PC-3 (cell line): ENCODE results near the gene CAPN10. TPM values are rescaled to one million over a fixed set of nuclear protein-coding genes. Genes with fewer than 3 reads are reported as not detected.

ENCODE experiments used
- ATAC-seq: fragments of 200-7000 bp; cut with Tn5 transposase; 2 replicates; pipeline ENCODE4 v1.9.1; 2020; ENCODE audit warnings: mild to moderate bottlenecking, moderate library complexity
- BruUV-seq: library from RNA; stranded (reverse); fragments of 400-500 nt; replicated peaks from 2 replicates; lab custom pipeline; 2021; lab: Mats Ljungman, UMichigan
- CTCF ChIA-PET: fragments of 300-600 bp; sonication (Branson Sonifier 250); formaldehyde crosslinking; loops from one replicate; lab custom pipeline; 2022; ENCODE audit warnings: antibody characterized with exemption; lab: Charles Lee
- POLR2A ChIA-PET: fragments of 300-600 bp; sonication (Branson Sonifier 250); formaldehyde crosslinking; loops from one replicate; lab custom pipeline; 2022; ENCODE audit warnings: antibody characterized with exemption; ENCODE audit not compliant: unreplicated experiment; lab: Charles Lee
- DNase-seq: peaks from one replicate; pipeline ENCODE4 v3.0.0-alpha.2; 2015
- H2AFZ ChIP-seq: fragments of 300-600 bp; sonication (generic); 2 replicates; pipeline ENCODE4 v1.6.0; 2016; ENCODE audit warnings: antibody characterized with exemption, low read length
- H3F3A ChIP-seq: fragments of 300-600 bp; sonication (generic); one replicate; pipeline ENCODE4 v1.6.0; 2017; ENCODE audit warnings: antibody characterized with exemption, low read length, control low read depth, mild to moderate bottlenecking; ENCODE audit not compliant: unreplicated experiment
- H3K27ac ChIP-seq: fragments of 300-600 bp; sonication (generic); 2 replicates; pipeline ENCODE4 v1.5.1; 2016; ENCODE audit warnings: mild to moderate bottlenecking, low read length
- H3K27me3 ChIP-seq: fragments of 300-600 bp; sonication (generic); 2 replicates; pipeline ENCODE4 v1.6.1; 2016; ENCODE audit warnings: low read length, mixed read lengths
- H3K36me3 ChIP-seq: fragments of 300-600 bp; sonication (generic); 2 replicates; pipeline ENCODE4 v1.6.1; 2016; ENCODE audit warnings: low read depth, mixed run types, low read length, mixed read lengths
- H3K4me1 ChIP-seq: fragments of 300-600 bp; sonication (generic); 2 replicates; pipeline ENCODE4 v1.5.1; 2016; ENCODE audit warnings: low read length; ENCODE audit not compliant: insufficient read depth
- H3K4me2 ChIP-seq: fragments of 300-600 bp; sonication (generic); 2 replicates; pipeline ENCODE4 v1.6.0; 2016; ENCODE audit warnings: low read length
- H3K4me3 ChIP-seq: fragments of 300-600 bp; sonication (generic); 2 replicates; pipeline ENCODE4 v1.5.1; 2016; ENCODE audit warnings: mild to moderate bottlenecking, low read length, mixed read lengths
- H3K79me2 ChIP-seq: fragments of 300-600 bp; sonication (generic); 2 replicates; pipeline ENCODE4 v1.6.1; 2017; ENCODE audit warnings: low read length, mixed read lengths
- H3K9ac ChIP-seq: fragments of 300-600 bp; sonication (generic); 2 replicates; pipeline ENCODE4 v1.6.0; 2016; ENCODE audit warnings: mild to moderate bottlenecking, low read length
- H3K9me2 ChIP-seq: fragments of 300-600 bp; sonication (generic); replicated peaks from 2 replicates; pipeline ENCODE4 v1.6.1; 2016; ENCODE audit warnings: mixed run types, low read length, mixed read lengths
- H3K9me3 ChIP-seq: fragments of 300-600 bp; sonication (generic); 2 replicates; pipeline ENCODE4 v1.6.1; 2016; ENCODE audit warnings: low read length, mixed read lengths
- H4K20me1 ChIP-seq: fragments of 300-600 bp; sonication (generic); 2 replicates; pipeline ENCODE4 v1.6.1; 2016; ENCODE audit warnings: low read length, mixed read lengths
- EZH2 ChIP-seq: fragments of 300-600 bp; sonication (generic); IDR thresholded peaks from one replicate; pipeline ENCODE4 v1.6.1; 2017; ENCODE audit warnings: antibody characterized with exemption, mild to moderate bottlenecking, low read length; ENCODE audit not compliant: unreplicated experiment
- EZH2phosphoT487 ChIP-seq: fragments of 300-600 bp; sonication (generic); IDR thresholded peaks from 2 replicates; pipeline ENCODE4 v1.6.1; 2018; ENCODE audit warnings: mild to moderate bottlenecking, antibody characterized with exemption, low read length, borderline replicate concordance
- intact Hi-C: fragments of 100-400 bp; cut with micrococcal nuclease; formaldehyde crosslinking; loops from 2 replicates; pipeline ENCODE4 v1.9.0; 2023
- total RNA-seq: library from RNA; depleted of rRNA; stranded (reverse); fragments of >200 nt; gene quantifications from 2 replicates; pipeline ENCODE4 v1.2.3, GENCODE V29; 2014
- TF ChIP-seq, protein P1 (sequence below): fragments of 300-600 bp; sonication (generic); conservative IDR thresholded peaks from 2 replicates; pipeline ENCODE4 v1.5.1; 2017; ENCODE audit warnings: antibody characterized with exemption, low read depth, mild to moderate bottlenecking, low read length

CAPN10 gene
- total RNA-seq, 1 experiment from 2014 or later: 32.2 TPM

DNA sequence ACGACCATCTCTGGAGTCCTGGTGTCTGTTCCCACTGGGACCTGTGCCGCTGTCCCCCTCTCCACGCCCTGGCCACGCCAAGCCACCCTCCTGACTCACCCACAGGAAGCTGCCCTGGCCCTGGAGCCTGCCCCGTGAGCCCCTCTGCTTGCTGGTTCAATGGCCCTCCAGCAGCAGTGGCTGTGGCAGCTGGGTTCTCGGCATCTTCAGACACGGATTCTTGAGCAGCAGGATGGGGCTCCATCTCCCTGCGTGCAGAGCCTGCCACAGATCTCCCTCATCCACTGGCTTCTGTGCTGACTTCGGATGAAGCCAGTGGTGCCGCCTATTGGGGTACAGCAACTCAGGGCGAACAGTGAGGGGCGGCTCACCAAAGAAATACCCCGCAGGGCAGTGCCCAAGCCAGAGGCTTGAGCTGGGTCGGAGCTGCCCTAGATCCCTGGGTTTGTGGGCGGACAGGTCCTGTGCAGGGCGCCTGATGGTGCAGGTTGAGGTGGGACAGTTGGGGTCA lies 14.0 kb downstream of the CAPN10 start:
- no peak for TF ChIP-seq EZH2
- TF ChIP-seq, protein P1, sequence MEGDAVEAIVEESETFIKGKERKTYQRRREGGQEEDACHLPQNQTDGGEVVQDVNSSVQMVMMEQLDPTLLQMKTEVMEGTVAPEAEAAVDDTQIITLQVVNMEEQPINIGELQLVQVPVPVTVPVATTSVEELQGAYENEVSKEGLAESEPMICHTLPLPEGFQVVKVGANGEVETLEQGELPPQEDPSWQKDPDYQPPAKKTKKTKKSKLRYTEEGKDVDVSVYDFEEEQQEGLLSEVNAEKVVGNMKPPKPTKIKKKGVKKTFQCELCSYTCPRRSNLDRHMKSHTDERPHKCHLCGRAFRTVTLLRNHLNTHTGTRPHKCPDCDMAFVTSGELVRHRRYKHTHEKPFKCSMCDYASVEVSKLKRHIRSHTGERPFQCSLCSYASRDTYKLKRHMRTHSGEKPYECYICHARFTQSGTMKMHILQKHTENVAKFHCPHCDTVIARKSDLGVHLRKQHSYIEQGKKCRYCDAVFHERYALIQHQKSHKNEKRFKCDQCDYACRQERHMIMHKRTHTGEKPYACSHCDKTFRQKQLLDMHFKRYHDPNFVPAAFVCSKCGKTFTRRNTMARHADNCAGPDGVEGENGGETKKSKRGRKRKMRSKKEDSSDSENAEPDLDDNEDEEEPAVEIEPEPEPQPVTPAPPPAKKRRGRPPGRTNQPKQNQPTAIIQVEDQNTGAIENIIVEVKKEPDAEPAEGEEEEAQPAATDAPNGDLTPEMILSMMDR: no peak
- TF ChIP-seq EZH2phosphoT487: no peak
- H3F3A ChIP-seq: no peaks in the 10 kb centered on the region
- H3K27me3 ChIP-seq: no peaks in the 10 kb centered on the region
- ChIA-PET POLR2A (no interaction called here), CTCF (no interaction called here)
- no peak overlapping the region for H3K4me2 ChIP-seq
- BruUV-seq: no TSS peak
- H3K9me2 ChIP-seq: no peaks in the 10 kb centered on the region
- no peak overlapping the region for H3K9ac ChIP-seq
- H3K4me1 ChIP-seq: no peaks in the 10 kb centered on the region
- no peak overlapping the region for H3K4me3 ChIP-seq
- intact Hi-C loops: no loop called here
- H3K9me3 ChIP-seq: no peaks in the 10 kb centered on the region
- H3K27ac ChIP-seq: no peak overlapping the region
- H2AFZ ChIP-seq: no peak overlapping the region
- ATAC-seq: no peak
- H3K36me3 ChIP-seq: no peaks in the 10 kb centered on the region
- H4K20me1 ChIP-seq: no peaks in the 10 kb centered on the region
- no peaks in the 10 kb centered on the region for H3K79me2 ChIP-seq
- DNase-seq: no peak

DNA sequence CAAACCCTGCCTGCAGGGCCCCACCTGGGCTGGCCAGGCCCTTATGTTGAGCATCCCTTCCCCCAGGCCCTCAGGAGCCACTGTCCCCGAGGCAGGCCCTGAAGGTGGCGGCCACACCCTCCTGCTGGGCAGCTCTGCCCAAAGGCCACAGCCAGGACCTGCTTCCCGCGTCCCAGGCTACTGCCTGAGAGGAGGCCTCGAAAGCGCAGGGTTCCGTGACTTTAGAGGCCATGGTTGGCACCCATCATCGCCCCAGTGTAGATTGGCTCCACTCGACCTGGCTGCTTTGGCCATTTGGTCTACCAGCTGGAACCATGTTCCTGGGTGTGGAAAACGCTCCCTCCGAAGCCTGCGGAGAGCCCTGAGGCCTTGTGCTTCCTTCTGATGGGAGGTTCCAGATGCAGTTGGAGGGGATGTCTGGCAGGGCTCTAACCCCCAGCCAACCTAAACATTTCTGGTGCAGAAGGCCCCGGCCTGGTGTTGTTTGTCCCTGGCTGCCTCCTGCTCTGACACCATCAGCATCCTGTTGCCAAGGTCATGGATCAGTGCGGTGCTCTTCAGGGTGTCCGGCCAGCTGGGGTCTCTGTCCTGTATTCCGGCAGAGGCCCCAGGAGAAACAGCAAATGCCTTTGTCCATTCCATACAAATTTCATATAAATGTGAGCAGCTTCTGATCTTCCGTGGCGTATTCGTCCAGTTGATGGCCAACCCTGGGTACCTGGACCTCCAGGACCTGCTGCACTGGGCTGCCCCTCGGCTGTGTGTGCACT lies 14.7 kb downstream of the CAPN10 start:
- Histone ChIP-seq H3K27me3 (no peaks in the 10 kb centered on the region), H3K9ac (no peak overlapping the region), H3K4me2 (no peak overlapping the region), H3K4me1 (no peaks in the 10 kb centered on the region), H3K36me3 (no peaks in the 10 kb centered on the region), H3K4me3 (no peak overlapping the region), H3K9me2 (no peaks in the 10 kb centered on the region), H4K20me1 (no peaks in the 10 kb centered on the region), H3F3A (no peaks in the 10 kb centered on the region), H3K9me3 (no peaks in the 10 kb centered on the region), H3K27ac (no peak overlapping the region), H2AFZ (no peak overlapping the region), H3K79me2 (no peaks in the 10 kb centered on the region)
- POLR2A ChIA-PET: no interaction called here
- TF ChIP-seq EZH2 (no peak), EZH2phosphoT487 (no peak)
- CTCF ChIA-PET: no interaction called here
- BruUV-seq: no TSS peak
- ATAC-seq (no peak), DNase-seq (no peak)
- intact Hi-C loops: no loop called here

DNA sequence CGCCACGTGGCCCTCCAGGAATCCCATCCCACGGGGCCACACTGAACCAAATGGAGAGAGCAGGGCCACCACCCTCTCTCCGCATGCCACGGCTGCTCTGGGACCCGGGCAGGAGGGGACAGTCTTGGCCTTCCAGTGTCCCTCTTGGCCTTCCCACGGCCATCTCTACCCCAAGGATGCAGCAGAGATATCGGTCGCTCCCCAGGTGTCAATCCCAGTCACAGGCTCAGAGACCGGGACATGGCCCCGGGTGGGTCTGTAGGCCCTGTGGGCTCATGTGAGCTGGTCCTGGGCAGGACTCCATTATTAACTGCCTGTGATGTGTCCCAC lies 15.3 kb downstream of the CAPN10 start:
- ATAC-seq (no peak), DNase-seq (no peak)
- Histone ChIP-seq H3F3A (no peaks in the 10 kb centered on the region), H3K4me2 (no peak overlapping the region), H3K9me2 (no peaks in the 10 kb centered on the region), H3K36me3 (no peaks in the 10 kb centered on the region), H3K9ac (no peak overlapping the region), H3K27me3 (no peaks in the 10 kb centered on the region), H3K27ac (no peak overlapping the region), H3K9me3 (no peaks in the 10 kb centered on the region), H3K4me3 (no peak overlapping the region), H2AFZ (no peak overlapping the region), H4K20me1 (no peaks in the 10 kb centered on the region), H3K79me2 (no peaks in the 10 kb centered on the region), H3K4me1 (no peaks in the 10 kb centered on the region)
- TF ChIP-seq, protein P1: no peak
- TF ChIP-seq EZH2: no peak
- TF ChIP-seq EZH2phosphoT487: no peak
- POLR2A ChIA-PET: no interaction called here
- intact Hi-C loops: no loop called here
- CTCF ChIA-PET: no interaction called here
- no TSS peak for BruUV-seq
